Fibroblast of skin of abdomen (primary cell): Measurements from ENCODE around the gene SLC44A4.
"Not testable (repeated sequence)": the region's sequence is repeated elsewhere in the genome, so short reads cannot be mapped to it uniquely, and the experiment has no call there.

Experiments
- DNase-seq: peaks from one replicate; pipeline ENCODE4 v3.0.0-alpha.2; 2013

Gene SLC44A4

DNA sequence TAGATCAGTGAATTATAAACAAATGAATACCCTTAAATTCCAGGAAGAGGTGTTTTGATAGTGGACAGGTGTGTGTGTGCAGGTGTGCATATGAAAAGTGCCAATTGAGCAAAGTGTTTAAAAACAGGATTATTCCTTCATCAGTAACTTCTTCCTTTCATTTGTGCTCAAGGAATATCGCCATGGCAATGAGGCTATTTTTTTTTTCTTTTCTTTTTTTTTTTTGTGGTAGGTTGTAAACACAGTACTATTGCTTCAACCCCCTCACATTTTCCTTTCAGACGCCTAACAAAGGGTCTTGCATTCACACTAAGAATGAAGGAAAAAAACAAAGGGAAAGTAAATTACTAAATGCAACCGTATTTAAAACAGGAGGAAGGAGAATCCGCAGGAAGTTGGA, 53.2 kb downstream of the SLC44A4 start:
- DNase-seq: no peak

DNA sequence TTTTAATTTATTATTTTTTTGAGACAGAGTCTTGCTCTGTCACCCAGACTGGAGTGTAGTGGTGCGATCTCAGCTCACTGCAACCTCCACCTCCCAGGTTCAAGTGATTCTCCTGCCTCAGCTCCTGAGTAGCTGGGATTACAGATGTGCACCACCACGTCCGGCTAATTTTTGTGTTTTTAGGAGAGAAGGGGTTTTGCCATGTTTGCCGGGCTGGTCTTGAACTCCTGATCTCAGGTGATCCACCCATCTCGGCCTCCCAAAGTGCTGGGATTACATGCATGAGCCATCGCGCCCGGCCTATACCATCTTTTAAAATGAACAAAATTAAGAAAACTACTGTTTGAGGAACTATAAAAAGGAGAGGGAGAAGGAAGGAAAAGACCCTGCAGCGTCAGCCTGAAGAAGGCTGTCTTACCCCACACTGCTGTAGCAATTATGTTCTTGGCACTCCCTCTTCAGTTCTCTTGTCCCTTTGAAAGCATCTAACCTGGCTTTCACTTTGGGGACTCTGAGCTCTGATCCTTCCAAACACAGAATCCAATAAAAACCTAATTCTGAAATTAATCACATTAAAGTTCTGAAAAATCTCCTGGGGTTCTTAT, 55.1 kb downstream of the SLC44A4 start:
- DNase-seq: not testable (repeated sequence)

DNA sequence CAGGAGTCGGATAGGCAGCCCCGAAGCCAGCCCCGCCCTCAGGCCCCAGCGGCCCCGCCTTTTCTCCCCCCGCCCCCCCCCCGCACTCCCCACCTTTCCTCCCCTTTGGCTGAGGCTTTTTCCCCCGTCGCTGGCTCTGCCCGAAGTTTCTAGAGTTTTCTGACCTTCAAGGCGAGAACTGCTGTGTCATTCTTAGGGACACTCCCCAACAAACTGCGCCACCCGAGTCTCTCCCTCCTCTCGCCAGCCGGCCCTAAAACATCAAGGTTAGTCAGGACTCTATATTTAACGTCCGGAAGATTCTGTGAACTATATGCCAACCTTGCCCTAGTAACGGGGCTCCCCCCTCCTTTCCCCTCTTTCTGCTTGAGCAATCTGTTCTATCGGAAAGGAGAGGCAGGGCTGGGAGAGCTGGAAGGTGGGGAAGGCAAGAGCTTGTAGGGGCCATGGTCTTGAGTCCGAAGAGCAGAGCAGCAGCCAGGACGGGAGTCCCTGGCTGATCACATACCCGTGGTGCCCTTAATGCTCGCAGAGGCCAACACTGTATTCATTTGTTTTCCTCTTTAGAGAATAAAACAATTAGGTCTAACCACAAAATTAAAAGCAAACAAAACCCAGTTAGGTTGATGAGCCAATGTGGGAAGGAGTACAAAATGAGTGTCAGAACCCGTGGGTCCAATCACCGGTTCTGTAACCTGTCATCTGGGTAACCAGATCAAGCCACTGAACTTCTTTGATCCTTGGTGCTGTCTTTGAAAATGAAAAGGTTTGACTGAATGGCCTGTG, 56.6 kb downstream of the SLC44A4 start:
- peak; percentile 69 for DNase-seq

DNA sequence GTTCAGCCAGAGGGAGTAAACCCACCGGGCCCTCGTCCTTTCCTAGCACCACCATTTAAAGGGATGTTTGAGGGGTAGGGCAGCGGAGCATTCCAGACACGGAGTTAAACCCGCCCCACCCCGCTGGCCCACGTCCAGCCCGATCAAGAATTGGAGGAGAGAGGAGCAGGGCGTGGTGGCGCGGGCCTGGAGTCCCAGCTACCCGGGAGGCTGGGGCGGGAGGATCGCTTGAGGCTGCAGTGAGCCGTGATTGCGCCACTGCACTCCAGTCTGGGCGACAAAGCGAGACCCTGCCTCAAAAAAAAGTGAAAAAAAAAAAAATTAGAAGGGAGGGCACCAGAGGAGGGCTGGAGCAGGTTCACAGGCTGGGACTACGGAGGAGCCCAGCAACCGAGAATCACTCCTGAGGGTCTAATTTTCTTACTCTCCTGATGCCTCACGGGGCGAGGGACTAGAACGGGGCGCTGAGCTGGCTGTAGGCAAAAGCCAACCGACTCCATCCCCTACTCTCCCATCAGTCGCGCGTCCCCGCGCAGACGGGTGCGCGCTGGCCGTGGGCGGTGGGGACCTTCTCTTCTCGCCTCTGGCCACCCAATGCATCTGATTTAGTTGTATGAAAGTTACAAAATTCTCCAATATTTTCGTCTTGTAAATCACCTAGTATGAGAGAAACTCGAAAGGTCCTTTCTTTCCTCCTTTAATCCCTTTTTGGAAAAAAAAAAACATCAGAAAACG, 57.3 kb downstream of the SLC44A4 start:
- DNase-seq: peak; percentile 43

DNA sequence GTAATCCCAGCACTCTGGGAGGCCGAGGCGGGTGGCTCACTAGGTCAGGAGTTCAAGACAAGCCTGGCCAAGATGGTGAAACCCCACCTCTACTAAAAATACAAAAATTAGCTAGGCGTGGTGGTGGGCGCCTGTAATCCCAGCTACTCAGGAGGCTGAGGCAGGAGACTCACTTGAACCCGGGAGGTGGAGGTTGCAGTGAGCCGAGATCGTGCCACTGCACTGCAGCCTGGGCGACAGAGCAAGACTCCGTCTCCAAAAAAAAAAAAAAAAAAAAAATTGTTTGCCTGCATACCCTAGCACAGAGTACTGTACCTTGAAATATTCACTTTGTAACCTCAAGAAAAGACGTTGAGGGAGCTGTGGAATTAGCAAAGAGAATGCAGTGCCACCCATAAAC, 58.4 kb downstream of the SLC44A4 start:
- not testable (repeated sequence) for DNase-seq

DNA sequence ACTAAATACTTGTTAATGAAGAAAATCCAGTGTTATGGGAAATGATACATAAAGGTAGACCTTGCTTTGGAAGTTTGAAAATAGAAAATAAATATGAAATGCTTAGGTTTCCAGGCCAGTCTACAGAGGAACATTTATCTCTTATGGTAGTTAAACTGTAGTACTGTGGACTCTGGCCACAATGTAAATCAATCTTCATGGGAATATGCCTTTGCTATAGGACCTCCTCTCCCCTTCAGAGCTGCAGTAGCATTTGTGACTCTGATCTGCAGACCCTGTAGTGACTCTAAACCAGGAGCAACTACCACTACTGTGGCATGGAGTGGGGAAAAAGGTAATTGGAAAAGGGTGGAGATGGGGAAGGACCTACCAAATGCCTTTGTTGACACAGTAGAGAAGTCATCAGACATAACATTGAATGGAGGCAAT, 58.9 kb downstream of the SLC44A4 start:
- no peak for DNase-seq

DNA sequence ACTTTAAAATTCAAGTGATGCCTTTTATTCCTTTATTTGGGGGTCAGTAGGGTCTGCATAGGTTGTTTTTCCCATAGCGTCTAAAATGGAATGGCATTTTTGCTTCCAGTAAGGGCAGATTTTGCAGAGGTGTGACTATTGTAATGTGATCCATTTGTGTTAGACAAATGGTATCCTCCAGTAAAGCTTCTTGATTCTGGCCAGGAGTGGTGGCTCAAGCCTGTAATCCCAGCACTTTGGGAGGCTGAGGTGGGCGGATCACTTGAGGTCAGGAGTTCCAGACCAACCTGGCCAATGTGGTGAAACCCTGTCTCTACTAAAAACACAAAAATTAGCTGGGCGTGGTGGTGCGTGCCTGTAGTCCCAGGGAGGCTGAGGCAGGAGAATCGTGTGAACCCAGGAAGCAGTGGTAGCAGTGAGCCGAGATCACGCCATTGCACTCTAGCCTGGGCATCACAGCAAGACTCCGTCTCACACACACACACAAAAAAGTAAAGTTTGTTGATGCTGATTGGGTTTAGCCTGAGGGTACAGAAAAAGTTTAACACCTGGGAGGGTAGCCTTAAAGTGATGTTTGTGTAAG, 60.8 kb downstream of the SLC44A4 start:
- not testable (repeated sequence) for DNase-seq

DNA sequence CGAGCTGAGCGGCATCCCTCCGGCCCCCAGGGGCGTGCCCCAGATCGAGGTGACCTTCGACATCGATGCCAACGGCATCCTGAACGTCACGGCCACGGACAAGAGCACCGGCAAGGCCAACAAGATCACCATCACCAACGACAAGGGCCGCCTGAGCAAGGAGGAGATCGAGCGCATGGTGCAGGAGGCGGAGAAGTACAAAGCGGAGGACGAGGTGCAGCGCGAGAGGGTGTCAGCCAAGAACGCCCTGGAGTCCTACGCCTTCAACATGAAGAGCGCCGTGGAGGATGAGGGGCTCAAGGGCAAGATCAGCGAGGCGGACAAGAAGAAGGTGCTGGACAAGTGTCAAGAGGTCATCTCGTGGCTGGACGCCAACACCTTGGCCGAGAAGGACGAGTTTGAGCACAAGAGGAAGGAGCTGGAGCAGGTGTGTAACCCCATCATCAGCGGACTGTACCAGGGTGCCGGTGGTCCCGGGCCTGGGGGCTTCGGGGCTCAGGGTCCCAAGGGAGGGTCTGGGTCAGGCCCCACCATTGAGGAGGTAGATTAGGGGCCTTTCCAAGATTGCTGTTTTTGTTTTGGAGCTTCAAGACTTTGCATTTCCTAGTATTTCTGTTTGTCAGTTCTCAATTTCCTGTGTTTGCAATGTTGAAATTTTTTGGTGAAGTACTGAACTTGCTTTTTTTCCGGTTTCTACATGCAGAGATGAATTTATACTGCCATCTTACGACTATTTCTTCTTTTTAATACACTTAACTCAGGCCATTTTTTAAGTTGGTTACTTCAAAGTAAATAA, 61.5 kb downstream of the SLC44A4 start:
- not testable (repeated sequence) for DNase-seq

DNA sequence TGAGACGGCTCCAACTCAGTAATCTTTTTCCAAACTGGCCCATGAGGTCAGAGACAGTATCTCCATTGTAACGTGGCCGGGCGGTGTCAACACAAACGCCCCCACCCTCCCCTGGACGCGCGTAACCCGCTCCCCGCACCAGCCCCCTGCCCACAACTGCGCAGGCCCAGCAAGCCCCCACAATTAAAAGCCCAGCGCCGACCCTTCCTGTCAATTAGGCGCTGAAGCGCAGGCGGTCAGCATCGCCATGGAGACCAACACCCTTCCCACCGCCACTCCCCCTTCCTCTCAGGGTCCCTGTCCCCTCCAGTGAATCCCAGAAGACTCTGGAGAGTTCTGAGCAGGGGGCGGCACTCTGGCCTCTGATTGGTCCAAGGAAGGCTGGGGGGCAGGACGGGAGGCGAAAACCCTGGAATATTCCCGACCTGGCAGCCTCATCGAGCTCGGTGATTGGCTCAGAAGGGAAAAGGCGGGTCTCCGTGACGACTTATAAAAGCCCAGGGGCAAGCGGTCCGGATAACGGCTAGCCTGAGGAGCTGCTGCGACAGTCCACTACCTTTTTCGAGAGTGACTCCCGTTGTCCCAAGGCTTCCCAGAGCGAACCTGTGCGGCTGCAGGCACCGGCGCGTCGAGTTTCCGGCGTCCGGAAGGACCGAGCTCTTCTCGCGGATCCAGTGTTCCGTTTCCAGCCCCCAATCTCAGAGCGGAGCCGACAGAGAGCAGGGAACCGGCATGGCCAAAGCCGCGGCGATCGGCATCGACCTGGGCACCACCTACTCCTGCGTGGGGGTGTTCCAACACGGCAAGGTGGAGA, 63.6 kb downstream of the SLC44A4 start, which contains the start of the genes HSPA1A and HSPA1L:
TSS of gene HSPA1A (plus strand) at position 519 of the 814 bp plus-strand sequence. CDS start at position 733, 214 bp downstream.
TSS of gene HSPA1L (minus strand) at position 259 of the 814 bp plus-strand sequence. CDS start 3,311 bp downstream, outside the sequence.
- DNase-seq: peak; percentile 98

DNA sequence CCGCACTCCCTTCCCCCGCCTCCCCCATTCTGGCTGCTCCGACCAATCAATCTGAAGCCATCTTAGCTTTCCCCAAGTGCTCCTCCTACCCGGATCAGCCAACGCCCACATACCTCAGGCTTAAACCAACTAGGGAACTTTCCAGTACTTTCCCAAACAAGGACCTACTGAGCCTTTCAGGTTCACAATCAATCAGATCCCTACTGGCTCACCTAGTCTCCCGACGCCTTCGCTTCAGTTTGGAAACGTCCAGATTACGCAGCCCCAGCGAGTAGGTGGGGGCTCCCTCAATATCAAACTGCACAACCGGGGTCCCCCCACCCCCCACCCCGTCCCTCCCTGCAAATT, 64.1 kb downstream of the SLC44A4 start:
- DNase-seq: peak; percentile 99

DNA sequence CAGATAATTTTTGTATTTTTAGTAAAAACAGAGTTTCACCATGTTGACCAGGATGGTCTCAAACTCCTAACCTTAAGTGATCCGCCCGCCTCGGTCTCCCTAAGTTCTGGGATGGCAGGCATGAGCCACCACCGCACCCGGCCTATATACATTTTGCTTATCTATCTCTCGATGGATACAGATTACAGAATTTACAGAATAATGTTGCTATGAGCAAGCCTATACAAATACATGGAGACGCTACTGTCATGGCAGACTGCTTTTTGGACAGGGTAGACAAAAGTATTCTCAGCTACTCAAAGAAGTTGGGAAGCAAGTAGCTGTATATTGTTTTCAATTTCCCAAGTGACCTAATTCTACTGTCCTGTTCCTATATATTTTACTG, 65.3 kb downstream of the SLC44A4 start:
- DNase-seq: no peak
